ENCODE measurements around the gene CNDP2. TPM values are rescaled to one million over a fixed set of nuclear protein-coding genes. Genes with fewer than 3 reads are reported as not detected.
"Not testable (repeated sequence)": the region's sequence is repeated elsewhere in the genome, so short reads cannot be mapped to it uniquely, and the experiment has no call there.

Gene CNDP2
- polyA plus RNA-seq, 10 donors = 49.8 to 70.6 (median 57.3) TPM

DNA sequence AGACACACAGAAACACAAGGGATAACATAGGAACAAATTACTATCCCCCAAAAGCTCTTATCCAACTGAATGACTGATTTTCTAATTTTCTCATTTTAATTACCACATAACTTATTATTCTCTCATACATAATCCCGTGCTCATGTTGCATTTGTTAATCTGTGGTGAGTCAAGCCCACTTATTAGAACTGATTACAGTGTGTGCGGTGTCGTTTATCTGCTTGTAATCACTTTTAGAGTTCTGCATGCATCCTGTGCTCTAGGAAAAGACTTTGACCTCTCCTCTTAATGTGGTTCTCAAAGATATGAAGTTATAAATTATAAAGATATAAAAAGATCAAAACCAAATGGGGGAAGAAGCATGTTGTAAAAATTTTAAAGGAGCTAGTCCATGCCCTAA lies 67.8 kb downstream of the CNDP2 start:
- DNase-seq = no peak

DNA sequence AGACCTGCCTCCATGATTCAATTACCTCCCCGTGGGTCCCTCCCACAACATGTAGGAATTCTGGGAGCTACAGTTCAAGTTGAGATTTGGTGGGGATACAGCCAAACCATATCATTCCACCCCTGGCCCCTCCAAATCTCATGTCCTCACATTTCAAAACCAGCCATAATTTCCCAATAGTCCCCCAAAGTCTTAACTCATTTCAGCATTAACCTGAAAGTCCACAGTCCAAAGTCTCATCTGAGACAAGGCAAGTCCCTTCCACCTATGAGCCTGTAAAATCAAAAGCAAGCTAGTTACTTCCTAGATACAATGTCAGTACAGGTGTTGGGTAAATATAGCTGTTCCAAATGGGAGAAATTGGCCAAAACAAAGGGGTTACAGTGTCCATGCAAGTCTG lies 69.0 kb downstream of the CNDP2 start:
- not testable (repeated sequence) for DNase-seq

DNA sequence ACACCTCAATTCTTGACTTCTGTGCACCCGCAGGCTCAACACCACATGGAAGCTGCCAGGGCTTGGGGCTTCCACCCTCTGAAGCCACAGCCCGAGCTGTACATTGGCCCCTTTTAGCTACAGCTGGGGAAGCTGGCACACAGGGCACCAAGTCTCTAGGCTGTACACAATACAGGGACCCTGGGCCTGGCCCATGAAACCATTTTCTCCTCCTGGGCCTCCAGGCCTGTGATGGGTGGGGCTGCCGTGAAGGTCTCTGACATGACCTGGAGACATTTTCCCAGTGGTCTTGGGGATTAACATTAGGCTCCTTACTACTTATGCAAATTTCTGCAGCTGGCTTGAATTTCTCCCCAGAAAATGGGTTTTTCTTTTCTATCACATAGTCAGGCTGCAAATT lies 69.8 kb downstream of the CNDP2 start:
- DNase-seq = not testable (repeated sequence)

DNA sequence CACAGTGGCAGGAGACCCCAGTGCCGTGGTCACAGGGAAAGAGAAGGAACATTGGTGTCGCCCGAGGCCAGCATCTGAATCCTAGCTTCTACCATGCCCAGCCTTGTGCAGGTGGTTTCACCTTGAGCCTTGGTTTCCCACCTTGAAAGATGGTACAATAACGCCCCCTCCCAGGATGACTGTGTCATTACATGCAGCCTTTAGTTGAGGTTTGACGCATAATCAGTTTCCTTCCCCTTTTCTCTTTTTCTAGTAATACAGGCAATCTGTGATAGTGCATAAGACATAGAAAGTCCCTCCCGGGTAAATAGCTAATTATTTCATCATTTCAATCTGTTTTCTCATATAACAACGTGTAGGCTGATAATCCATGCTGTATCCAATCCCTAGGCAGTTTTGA lies 71.7 kb downstream of the CNDP2 start:
- DNase-seq = no peak

DNA sequence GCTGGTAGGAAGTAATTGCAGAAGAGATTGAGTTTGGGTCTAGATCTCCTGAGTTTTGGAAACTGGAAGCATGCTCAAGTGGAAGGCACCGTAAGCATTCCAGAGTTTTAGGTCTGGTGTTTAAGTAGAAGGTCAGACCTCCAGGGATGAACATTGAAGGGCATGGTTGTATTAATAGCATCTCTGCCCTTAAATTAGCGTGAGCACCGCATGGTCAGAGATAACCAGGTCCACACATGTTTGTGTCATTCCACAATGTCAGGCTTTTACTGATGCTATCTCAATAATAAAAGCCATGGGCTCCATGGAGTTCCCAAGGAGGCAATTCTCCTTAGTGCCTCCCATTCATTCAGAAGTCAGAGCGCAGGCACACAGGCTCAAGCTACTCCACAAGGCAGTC lies 73.2 kb downstream of the CNDP2 start:
- no peak for DNase-seq

DNA sequence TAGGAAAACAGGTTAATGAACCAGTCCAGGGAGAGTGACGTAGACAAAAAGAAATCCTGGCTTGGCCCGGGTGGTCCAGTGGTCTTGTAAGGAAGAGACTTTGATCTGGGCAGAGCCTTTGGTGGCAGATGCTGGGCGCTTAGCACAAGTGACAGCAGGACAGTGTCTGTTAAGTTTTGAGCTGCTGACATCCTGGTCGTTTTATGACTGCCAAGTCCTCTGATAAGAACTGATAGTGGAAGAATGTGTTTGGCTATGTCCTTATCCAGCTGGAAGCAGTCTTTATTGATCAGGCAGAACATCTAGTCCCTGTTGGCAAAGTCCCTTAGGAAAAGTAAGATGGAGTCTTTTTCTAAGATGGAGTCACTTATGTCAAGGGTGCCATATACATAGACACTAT lies 74.1 kb downstream of the CNDP2 start:
- DNase-seq = no peak

DNA sequence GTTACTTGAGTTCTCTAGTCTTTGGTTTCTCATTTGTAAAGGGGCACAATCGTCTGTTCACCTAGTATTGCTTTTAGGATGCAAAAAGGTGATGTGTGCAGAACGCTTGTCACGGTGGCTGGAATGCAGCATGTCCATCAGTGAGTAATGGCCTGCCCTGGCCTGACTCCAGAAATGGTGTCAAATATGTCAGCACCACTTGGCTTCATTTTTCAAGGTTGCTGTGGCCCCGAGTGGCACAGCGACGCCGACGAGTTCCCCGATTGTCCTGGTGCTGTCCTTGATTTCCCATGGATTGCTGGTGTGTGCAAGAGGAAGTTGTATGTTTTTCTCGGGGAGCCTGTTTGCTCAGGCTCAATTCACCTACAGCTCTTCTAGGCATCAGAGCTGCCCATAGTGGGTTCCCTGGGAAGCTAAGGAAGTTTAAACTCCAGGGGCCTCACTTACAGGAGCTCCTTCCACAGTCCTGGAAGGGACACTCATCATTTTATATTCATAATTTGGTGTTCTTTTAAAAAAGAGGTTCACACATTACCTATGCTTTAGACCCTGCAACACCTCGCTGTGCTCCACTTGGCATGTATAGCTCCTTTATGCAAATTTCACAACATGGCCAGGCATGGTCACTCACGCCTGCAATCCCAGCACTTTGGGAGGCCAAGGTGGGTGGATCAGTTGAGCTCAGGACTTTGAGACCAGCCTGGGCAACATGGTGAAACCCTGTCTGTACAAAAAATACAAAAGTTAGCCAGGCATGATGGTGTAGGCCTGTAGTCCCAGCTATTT lies 75.9 kb downstream of the CNDP2 start:
- DNase-seq = no peak

DNA sequence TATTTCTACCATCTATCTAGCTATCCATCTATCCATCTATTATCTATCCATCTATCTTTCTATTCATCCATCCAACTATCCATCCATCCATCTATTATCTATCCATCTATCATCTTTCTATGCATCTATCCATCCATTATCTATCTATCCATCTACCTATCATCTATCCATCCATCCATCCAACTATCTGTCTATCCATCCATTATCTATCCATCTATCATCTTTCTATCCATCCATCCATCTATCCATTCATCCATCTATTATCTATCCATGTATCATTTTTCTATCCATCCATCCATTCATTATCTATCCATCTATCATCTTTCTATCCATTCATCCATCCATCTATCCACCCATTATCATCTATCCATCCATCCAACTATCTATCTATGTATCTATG lies 76.9 kb downstream of the CNDP2 start:
- no peak for DNase-seq

Other genes with a start within 250 kb of the CNDP2 start
- gene CYB5A, start 204.4 kb upstream of the CNDP2 start, polyA plus RNA-seq (ENCODE audit: insufficient read length in 10 of 10) = 10 to 100 TPM; 23.6 to 44.4 (median 29.6) TPM
- under 1 TPM in 2 of 10 donors, not detected in 8; 0.03 to 0.11 TPM for gene C18orf63, start 180.5 kb upstream of the CNDP2 start, polyA plus RNA-seq (ENCODE audit: insufficient read length in 10 of 10)
- gene DIPK1C, start 39.1 kb upstream of the CNDP2 start, polyA plus RNA-seq (ENCODE audit: insufficient read length in 10 of 10) = 10 to 100 TPM in 5 of 10 donors, 1 to 10 TPM in 5; 3.9 to 16.4 (median 9.5) TPM
- gene CNDP1, start 38.1 kb downstream of the CNDP2 start, polyA plus RNA-seq (ENCODE audit: insufficient read length in 10 of 10) = under 1 TPM in 8 of 10 donors, not detected in 2; 0.11 to 0.50 (median 0.20) TPM
- gene ZNF407, start 101.5 kb downstream of the CNDP2 start, polyA plus RNA-seq (ENCODE audit: insufficient read length in 10 of 10) = 1 to 10 TPM; 4.8 to 7.5 (median 6.0) TPM

Measured in muscle of back (tissue), 11 donors.